HepG2 (cell line): ENCODE data around the gene NPPB. TPM values are rescaled to one million over a fixed set of nuclear protein-coding genes. Genes with fewer than 3 reads are reported as not detected.

Source experiments
- ATAC-seq: fragments of 200-7000 bp; cut with Tn5 transposase; 3 replicates; pipeline ENCODE4 v1.9.1; 2020; ENCODE audit warnings: mild to moderate bottlenecking, moderate library complexity
- BruUV-seq: library from RNA; stranded (reverse); fragments of 400-500 nt; replicated peaks from 2 replicates; lab custom pipeline; 2021; lab: Mats Ljungman, UMichigan
- CTCF ChIA-PET: fragments of 300-600 bp; formaldehyde crosslinking; extraction: SDS; loops from one replicate; lab custom pipeline; 2021; ENCODE audit warnings: low total read pairs, inconsistent platforms, low intra/inter-chr PET ratio; lab: Yijun Ruan, JAX
- POLR2A ChIA-PET: fragments of 350-600 bp; sonication (Branson Sonifier 250); formaldehyde crosslinking; loops from one replicate; lab custom pipeline; 2020; ENCODE audit warnings: antibody characterized with exemption, inconsistent platforms; lab: Yijun Ruan, JAX
- DNase-seq: peaks from one replicate; pipeline ENCODE4 v3.0.0-alpha.2; 2015; ENCODE audit warnings: low spot score
- FAIRE-seq: peaks from 3 replicates; lab custom pipeline; 2011; peaks lifted over from hg19 to GRCh38; lab: Jason Lieb, UNC
- H2AFZ ChIP-seq: one replicate; pipeline ENCODE4 v1.6.1; 2011; ENCODE audit warnings: low read length, inconsistent platforms
- H3K27ac ChIP-seq: fragments of 300-600 bp; 3 replicates; pipeline ENCODE4 v1.8.0; 2011; ENCODE audit warnings: mixed run types, mild to moderate bottlenecking, mixed read lengths, low read length, inconsistent platforms; ENCODE audit not compliant: insufficient read depth; ENCODE audit errors: extremely low read length
- H3K27me3 ChIP-seq, 2 experiments: fragments of 200-600 bp in 1 of 2; 2 replicates in 1 of 2; 3 replicates in 1 of 2; pipeline versions ENCODE4 v1.6.0 to v1.8.0; 2011; ENCODE audit warnings: low read length in 2 of 2, mild to moderate bottlenecking in 2 of 2, moderate library complexity in 2 of 2, inconsistent platforms in 1 of 2; ENCODE audit not compliant: insufficient read depth in 2 of 2, control insufficient read depth in 1 of 2
- H3K36me3 ChIP-seq, 2 experiments: fragments of 200-600 bp in 1 of 2; replicated peaks in 1 of 2; 2 replicates in 1 of 2; 3 replicates in 1 of 2; pipeline versions ENCODE4 v1.5.1 to v1.8.0; 2011; ENCODE audit warnings: low read length in 2 of 2, inconsistent platforms in 1 of 2; ENCODE audit not compliant: insufficient read depth in 2 of 2, control insufficient read depth in 1 of 2
- H3K4me1 ChIP-seq: 2 replicates; pipeline ENCODE4 v1.5.1; 2012; ENCODE audit warnings: low read length, inconsistent platforms; ENCODE audit not compliant: insufficient read depth
- H3K4me2 ChIP-seq: 2 replicates; pipeline ENCODE4 v1.6.0; 2011; ENCODE audit warnings: low read depth, low read length, inconsistent platforms
- H3K4me3 ChIP-seq, 3 experiments: fragments of 200-600 bp in 1 of 3; sonication (generic), shearing (Covaris generic) in 1 of 3; replicated peaks in 1 of 3; 2 replicates each; pipeline ENCODE4 v1.5.1; 2011 to 2016; ENCODE audit warnings: low read length in 3 of 3, inconsistent platforms in 2 of 3, low read depth in 2 of 3, mild to moderate bottlenecking in 2 of 3, control low read depth in 1 of 3, mixed read lengths in 1 of 3; ENCODE audit not compliant: insufficient read depth in 1 of 3
- H3K79me2 ChIP-seq: one replicate; pipeline ENCODE4 v1.6.1; 2011; ENCODE audit warnings: low read length, inconsistent platforms; ENCODE audit not compliant: insufficient read depth
- H3K9ac ChIP-seq: 2 replicates; pipeline ENCODE4 v1.6.0; 2011; ENCODE audit warnings: mild to moderate bottlenecking, low read depth, low read length, inconsistent platforms; ENCODE audit not compliant: insufficient read depth
- H3K9me3 ChIP-seq: 2 replicates; pipeline ENCODE4 v1.5.1; 2012; ENCODE audit warnings: mild to moderate bottlenecking, low read length
- H4K20me1 ChIP-seq: 2 replicates; pipeline ENCODE4 v1.6.0; 2011; ENCODE audit warnings: inconsistent platforms, mild to moderate bottlenecking, low read length, moderate library complexity; ENCODE audit not compliant: insufficient read depth
- EHMT2 ChIP-seq: fragments of 200-600 bp; sonication (generic); IDR thresholded peaks from 2 replicates; pipeline ENCODE4 v1.7.0; 2017; ENCODE audit warnings: antibody characterized with exemption, low read depth, low read length, borderline replicate concordance
- GATAD2A ChIP-seq: IDR thresholded peaks from 2 replicates; pipeline ENCODE4 v1.6.1; 2016
- HNRNPK ChIP-seq: fragments of 200-400 bp; formaldehyde crosslinking; IDR thresholded peaks from 2 replicates; pipeline ENCODE4 v1.6.1; 2018; ENCODE audit warnings: low read length, low read depth, moderate library complexity, mild to moderate bottlenecking; ENCODE audit not compliant: poor library complexity, severe bottlenecking
- JDP2 ChIP-seq: sonication (generic); formaldehyde crosslinking; IDR thresholded peaks from 2 replicates; pipeline ENCODE4 v1.8.1; 2022; ENCODE audit warnings: missing genetic modification reagents, borderline replicate concordance
- KLF16 ChIP-seq, 2 experiments: sonication (generic) in 1 of 2; formaldehyde crosslinking in 1 of 2; IDR thresholded peaks; 2 replicates each; pipeline versions ENCODE4 v1.6.1 to v1.8.0; 2016 to 2023; ENCODE audit warnings: missing genetic modification reagents in 2 of 2, missing compliant biosample characterization in 1 of 2
- KLF6 ChIP-seq: IDR thresholded peaks from 2 replicates; pipeline ENCODE4 v1.8.0; 2016; ENCODE audit warnings: missing biosample characterization, missing genetic modification reagents
- MIER2 ChIP-seq: IDR thresholded peaks from 2 replicates; pipeline ENCODE4 v1.6.1; 2016; ENCODE audit warnings: missing biosample characterization, missing genetic modification reagents
- POLR2AphosphoS2 ChIP-seq: IDR thresholded peaks from 2 replicates; pipeline ENCODE4 v1.6.1; 2011; ENCODE audit warnings: low read depth, low read length, improper control_type of control experiment
- RARA ChIP-seq: IDR thresholded peaks from 2 replicates; pipeline ENCODE4 v1.6.1; 2016; ENCODE audit warnings: missing genetic modification reagents, missing compliant biosample characterization
- RBM22 ChIP-seq: fragments of 200-400 bp; formaldehyde crosslinking; optimal IDR thresholded peaks from 2 replicates; pipeline ENCODE3; 2017; ENCODE audit warnings: mild to moderate bottlenecking, low read length, moderate library complexity
- SAFB2 ChIP-seq: sonication (generic); formaldehyde crosslinking; IDR thresholded peaks from 2 replicates; pipeline ENCODE4 v1.5.1; 2020; ENCODE audit warnings: missing genetic modification reagents, low read depth, mild to moderate bottlenecking, borderline replicate concordance
- ZBTB7B ChIP-seq: sonication (generic); formaldehyde crosslinking; IDR thresholded peaks from 2 replicates; pipeline ENCODE4 v1.4.0; 2020; ENCODE audit warnings: missing genetic modification reagents
- ZFP37 ChIP-seq: sonication (generic); formaldehyde crosslinking; IDR thresholded peaks from 2 replicates; pipeline ENCODE4 v1.4.0; 2020; ENCODE audit warnings: missing genetic modification reagents, borderline replicate concordance
- ZNF121 ChIP-seq: sonication (generic); formaldehyde crosslinking; IDR thresholded peaks from 2 replicates; pipeline ENCODE4 v1.5.0; 2020; ENCODE audit warnings: mild to moderate bottlenecking, missing genetic modification reagents
- ZNF232 ChIP-seq: sonication (generic); formaldehyde crosslinking; IDR thresholded peaks from 2 replicates; pipeline ENCODE4 v1.4.0; 2020; ENCODE audit warnings: missing genetic modification reagents, borderline replicate concordance
- ZNF557 ChIP-seq: sonication (generic); formaldehyde crosslinking; IDR thresholded peaks from 2 replicates; pipeline ENCODE4 v1.4.0; 2020; ENCODE audit warnings: missing genetic modification reagents
- ZSCAN9 ChIP-seq: IDR thresholded peaks from 2 replicates; pipeline ENCODE4 v1.6.1; 2016; ENCODE audit warnings: borderline replicate concordance
- WGBS: methylation state at CpG from one replicate; pipeline ENCODE4 v1.1.6; 2017; ENCODE audit warnings: low lambda C conversion rate; 5-methylcytosine and 5-hydroxymethylcytosine counted together
- in situ Hi-C: cut with HindIII; loops from 2 replicates; pipeline ENCODE4 v1.10.0; 2017; ENCODE audit warnings: low pct_unique_long_range_greater_than_20kb; ENCODE audit not compliant: extremely low pct_ligation_motif_present
- intact Hi-C: fragments of 100-400 bp; cut with micrococcal nuclease; formaldehyde crosslinking; loops from one replicate; pipeline ENCODE4 v1.10.0; 2022; ENCODE audit not compliant: unreplicated experiment
- polyA plus RNA-seq, 8 experiments: library from polyadenylated mRNA; depleted of rRNA in 3 of 8; stranded (reverse) in 7 of 8; unstranded in 1 of 8; fragments of >200 nt; fragmentation: Illumina TruSeq in 4 of 8; extraction: Trizol in 4 of 8; gene quantifications; 2 replicates each; pipeline versions ENCODE4 v1.2.1 to v1.2.3, GENCODE V29; 2011 to 2016; ENCODE audit warnings: low read depth in 4 of 8, missing spikeins in 1 of 8, mixed read lengths in 1 of 8; ENCODE audit not compliant: insufficient read depth in 1 of 8
- total RNA-seq, 5 experiments: library from RNA; depleted of rRNA; stranded (reverse); fragments of >200 nt; fragmentation: Illumina TruSeq; extraction: Trizol; gene quantifications; 2 replicates each; pipeline ENCODE4 v1.2.3, GENCODE V29; 2016; ENCODE audit warnings: low read depth in 1 of 5
- TF ChIP-seq, protein P1 (sequence below): sonication (generic); formaldehyde crosslinking; IDR thresholded peaks from 2 replicates; pipeline ENCODE4 v1.5.0; 2020; ENCODE audit warnings: missing genetic modification reagents
- TF ChIP-seq, protein P2 (sequence below): sonication (generic); formaldehyde crosslinking; IDR thresholded peaks from 2 replicates; pipeline ENCODE4 v1.4.0; 2020; ENCODE audit warnings: missing genetic modification reagents
- TF ChIP-seq, protein P3 (sequence below): sonication (generic); formaldehyde crosslinking; IDR thresholded peaks from 2 replicates; pipeline ENCODE4 v1.4.0; 2020; ENCODE audit warnings: missing genetic modification reagents, borderline replicate concordance

The NPPB gene
- total and polyA plus RNA-seq, 2 of the 13 experiments (the other 11 are each of a cell fraction or from before 2014, with no cell fraction given) = 1.9 TPM; not detected in 1

DNA sequence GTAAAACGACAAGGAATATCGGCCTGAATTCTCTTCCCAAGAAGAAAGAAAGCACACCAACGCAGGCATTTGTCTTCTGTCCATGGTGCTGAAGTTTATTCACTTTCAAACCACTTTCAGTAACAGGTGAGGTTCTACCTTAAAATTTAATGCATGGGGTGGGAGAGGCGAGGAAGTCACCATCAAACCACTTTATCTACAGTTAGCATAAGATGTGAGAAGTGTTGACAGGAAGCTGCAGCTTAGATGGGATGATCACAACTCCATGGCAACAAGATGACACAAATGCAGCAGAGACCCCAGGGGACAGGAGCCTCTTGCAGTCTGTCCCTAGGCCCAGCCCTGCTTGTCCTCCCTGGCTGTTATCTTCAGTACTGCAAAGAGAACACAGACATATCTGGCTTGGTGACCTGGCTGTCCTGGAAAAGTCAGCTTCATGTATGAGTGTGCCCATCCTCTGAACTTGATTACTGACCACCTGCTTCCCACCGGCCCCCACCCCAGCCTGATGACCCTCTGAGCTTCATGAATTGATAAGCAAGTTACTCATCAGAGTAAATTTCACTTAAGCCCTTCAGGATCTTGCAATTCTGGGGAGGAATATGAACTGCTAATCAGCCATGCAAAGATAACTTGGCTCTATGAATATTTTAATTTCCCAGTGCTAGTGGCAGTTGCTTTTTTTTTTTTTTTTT, 13.0 kb downstream of the NPPB start:
- H3K27ac ChIP-seq = no peak overlapping the region
- no TSS peak for BruUV-seq
- no peaks in the 10 kb centered on the region for H4K20me1 ChIP-seq
- intact Hi-C loops (no loop called here), in situ Hi-C loops (no loop called here)
- no peak overlapping the region for H3K4me2 ChIP-seq
- 93% methylated on average over 4 of the region's 5 CpGs for WGBS
- H3K36me3 ChIP-seq = peaks cover 8 to 28% of the 10 kb centered on the region in 2 experiments
- H3K9me3 ChIP-seq = no peaks in the 10 kb centered on the region
- ATAC-seq = no peak
- peaks cover 39% of the 10 kb centered on the region for H3K4me1 ChIP-seq
- DNase-seq = peak; percentile 18
- H3K27me3 ChIP-seq = no peaks in the 10 kb centered on the region
- H3K4me3 ChIP-seq = no peak overlapping the region
- ChIA-PET CTCF (no interaction called here), POLR2A (no interaction called here)
- no peak overlapping the region for H2AFZ ChIP-seq
- H3K9ac ChIP-seq = no peak overlapping the region
- H3K79me2 ChIP-seq = no peaks in the 10 kb centered on the region
- no peak for FAIRE-seq
- TF ChIP-seq, protein P1, sequence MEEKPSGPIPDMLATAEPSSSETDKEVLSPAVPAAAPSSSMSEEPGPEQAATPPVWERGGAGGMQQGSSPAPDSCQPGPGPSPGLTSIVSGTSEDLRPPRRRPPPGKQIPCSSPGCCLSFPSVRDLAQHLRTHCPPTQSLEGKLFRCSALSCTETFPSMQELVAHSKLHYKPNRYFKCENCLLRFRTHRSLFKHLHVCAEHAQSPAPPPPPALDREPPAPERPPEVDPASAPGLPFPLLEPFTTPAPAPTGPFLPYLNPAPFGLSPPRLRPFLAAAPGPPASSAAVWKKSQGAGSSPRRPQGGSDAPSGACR (CRISPR knock-in tag) = no peak
- TF ChIP-seq MIER2 (CRISPR knock-in tag) = peak; percentile 93
- TF ChIP-seq RARA (CRISPR knock-in tag) = 0 out of 2 replicates have a peak, but pooled peaks have one; percentile 17
- peak; percentile 16; the same call in 1 of the 2 replicates for TF ChIP-seq GATAD2A (CRISPR knock-in tag)
- TF ChIP-seq ZNF121 (CRISPR knock-in tag) = no peak
- TF ChIP-seq ZNF557 = 0 out of 2 replicates have a peak, but pooled peaks have one; percentile 35
- TF ChIP-seq EHMT2 = peak; percentile 86; the same call in 1 of the 2 replicates
- peak; percentile 66; the same call in 1 of the 2 replicates for TF ChIP-seq KLF6 (CRISPR knock-in tag)
- TF ChIP-seq ZSCAN9 = peak; percentile 73; the same call in 1 of the 2 replicates
- TF ChIP-seq SAFB2 (CRISPR knock-in tag) = no peak
- 0 out of 2 replicates have a peak, but pooled peaks have one; percentile 39 for TF ChIP-seq ZFP37 (CRISPR knock-in tag)
- peak in 1 of 2 experiments; percentile 60; a peak in 1 of 4 replicates for TF ChIP-seq KLF16 (CRISPR knock-in tag; IDR thresholded peaks at IDR 0.05)
- TF ChIP-seq HNRNPK = no peak
- TF ChIP-seq, protein P2, sequence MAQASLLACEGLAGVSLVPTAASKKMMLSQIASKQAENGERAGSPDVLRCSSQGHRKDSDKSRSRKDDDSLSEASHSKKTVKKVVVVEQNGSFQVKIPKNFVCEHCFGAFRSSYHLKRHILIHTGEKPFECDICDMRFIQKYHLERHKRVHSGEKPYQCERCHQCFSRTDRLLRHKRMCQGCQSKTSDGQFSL = no peak
- TF ChIP-seq POLR2AphosphoS2 = no peak
- TF ChIP-seq, protein P3, sequence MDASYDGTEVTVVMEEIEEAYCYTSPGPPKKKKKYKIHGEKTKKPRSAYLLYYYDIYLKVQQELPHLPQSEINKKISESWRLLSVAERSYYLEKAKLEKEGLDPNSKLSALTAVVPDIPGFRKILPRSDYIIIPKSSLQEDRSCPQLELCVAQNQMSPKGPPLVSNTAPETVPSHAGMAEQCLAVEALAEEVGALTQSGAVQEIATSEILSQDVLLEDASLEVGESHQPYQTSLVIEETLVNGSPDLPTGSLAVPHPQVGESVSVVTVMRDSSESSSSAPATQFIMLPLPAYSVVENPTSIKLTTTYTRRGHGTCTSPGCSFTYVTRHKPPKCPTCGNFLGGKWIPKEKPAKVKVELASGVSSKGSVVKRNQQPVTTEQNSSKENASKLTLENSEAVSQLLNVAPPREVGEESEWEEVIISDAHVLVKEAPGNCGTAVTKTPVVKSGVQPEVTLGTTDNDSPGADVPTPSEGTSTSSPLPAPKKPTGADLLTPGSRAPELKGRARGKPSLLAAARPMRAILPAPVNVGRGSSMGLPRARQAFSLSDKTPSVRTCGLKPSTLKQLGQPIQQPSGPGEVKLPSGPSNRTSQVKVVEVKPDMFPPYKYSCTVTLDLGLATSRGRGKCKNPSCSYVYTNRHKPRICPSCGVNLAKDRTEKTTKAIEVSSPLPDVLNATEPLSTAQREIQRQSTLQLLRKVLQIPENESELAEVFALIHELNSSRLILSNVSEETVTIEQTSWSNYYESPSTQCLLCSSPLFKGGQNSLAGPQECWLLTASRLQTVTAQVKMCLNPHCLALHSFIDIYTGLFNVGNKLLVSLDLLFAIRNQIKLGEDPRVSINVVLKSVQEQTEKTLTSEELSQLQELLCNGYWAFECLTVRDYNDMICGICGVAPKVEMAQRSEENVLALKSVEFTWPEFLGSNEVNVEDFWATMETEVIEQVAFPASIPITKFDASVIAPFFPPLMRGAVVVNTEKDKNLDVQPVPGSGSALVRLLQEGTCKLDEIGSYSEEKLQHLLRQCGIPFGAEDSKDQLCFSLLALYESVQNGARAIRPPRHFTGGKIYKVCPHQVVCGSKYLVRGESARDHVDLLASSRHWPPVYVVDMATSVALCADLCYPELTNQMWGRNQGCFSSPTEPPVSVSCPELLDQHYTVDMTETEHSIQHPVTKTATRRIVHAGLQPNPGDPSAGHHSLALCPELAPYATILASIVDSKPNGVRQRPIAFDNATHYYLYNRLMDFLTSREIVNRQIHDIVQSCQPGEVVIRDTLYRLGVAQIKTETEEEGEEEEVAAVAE (CRISPR knock-in tag) = peak; percentile 42; the same call in 1 of the 2 replicates
- TF ChIP-seq ZBTB7B (CRISPR knock-in tag) = no peak
- 0 out of 2 replicates have a peak, but pooled peaks have one; percentile 33 for TF ChIP-seq ZNF232
- no peak for TF ChIP-seq JDP2
- peak; percentile 29 for TF ChIP-seq RBM22
